Measurements from ENCODE around the gene MPST. TPM values are rescaled to one million over a fixed set of nuclear protein-coding genes. Genes with fewer than 3 reads are reported as not detected.

MPST gene
- total and polyA plus RNA-seq, 2 donors from 2014 or later: 44.4 to 167 TPM

- intact Hi-C loops (cut with DNase I): no loop called here
Measured at GRCh38 chr22:37045958-37046357, 26.4 kb downstream of the MPST start.

GRCh38 chr22:37046589-37046988, 27.0 kb downstream of the MPST start:
- no peaks in the 10 kb centered on the region for H3K4me1 ChIP-seq (ENCODE audit: control insufficient read depth in 2 of 3, insufficient read depth in 2 of 3, low read depth in 1 of 3, low read length in 3 of 3)
- FAIRE-seq: no peak
- no peak overlapping the region for H3K9ac ChIP-seq (ENCODE audit: low read length in 3 of 3)
- H3K4me3 ChIP-seq (ENCODE audit: low read length in 3 of 3): no peak overlapping the region
- no peaks in the 10 kb centered on the region for H3K9me3 ChIP-seq (ENCODE audit: control insufficient read depth in 2 of 3, insufficient read depth in 1 of 3, low read length in 3 of 3)
- intact Hi-C loops (cut with DNase I): no loop called here
- no peak for DNase-seq
- no peak overlapping the region for H3K27ac ChIP-seq (ENCODE audit: low read depth in 2 of 2, low read length in 2 of 2)
- H3K36me3 ChIP-seq (ENCODE audit: control insufficient read depth in 2 of 3, insufficient read depth in 3 of 3, low read length in 3 of 3): no peaks in the 10 kb centered on the region
- TF ChIP-seq, protein P1, sequence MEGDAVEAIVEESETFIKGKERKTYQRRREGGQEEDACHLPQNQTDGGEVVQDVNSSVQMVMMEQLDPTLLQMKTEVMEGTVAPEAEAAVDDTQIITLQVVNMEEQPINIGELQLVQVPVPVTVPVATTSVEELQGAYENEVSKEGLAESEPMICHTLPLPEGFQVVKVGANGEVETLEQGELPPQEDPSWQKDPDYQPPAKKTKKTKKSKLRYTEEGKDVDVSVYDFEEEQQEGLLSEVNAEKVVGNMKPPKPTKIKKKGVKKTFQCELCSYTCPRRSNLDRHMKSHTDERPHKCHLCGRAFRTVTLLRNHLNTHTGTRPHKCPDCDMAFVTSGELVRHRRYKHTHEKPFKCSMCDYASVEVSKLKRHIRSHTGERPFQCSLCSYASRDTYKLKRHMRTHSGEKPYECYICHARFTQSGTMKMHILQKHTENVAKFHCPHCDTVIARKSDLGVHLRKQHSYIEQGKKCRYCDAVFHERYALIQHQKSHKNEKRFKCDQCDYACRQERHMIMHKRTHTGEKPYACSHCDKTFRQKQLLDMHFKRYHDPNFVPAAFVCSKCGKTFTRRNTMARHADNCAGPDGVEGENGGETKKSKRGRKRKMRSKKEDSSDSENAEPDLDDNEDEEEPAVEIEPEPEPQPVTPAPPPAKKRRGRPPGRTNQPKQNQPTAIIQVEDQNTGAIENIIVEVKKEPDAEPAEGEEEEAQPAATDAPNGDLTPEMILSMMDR (IDR thresholded peaks at IDR 0.05; ENCODE audit: borderline replicate concordance, extremely low read depth, insufficient read depth): no peak
- H3K27me3 ChIP-seq (ENCODE audit: control insufficient read depth, insufficient read depth, low read length): no peaks in the 10 kb centered on the region

More at GRCh38 chr22:37045958-37046357, 26.4 kb downstream of the MPST start:
- TF ChIP-seq, protein P1 (IDR thresholded peaks at IDR 0.05; ENCODE audit: borderline replicate concordance, extremely low read depth, insufficient read depth): peak; percentile 25
- H3K36me3 ChIP-seq (ENCODE audit: control insufficient read depth in 2 of 3, insufficient read depth in 3 of 3, low read length in 3 of 3): no peaks in the 10 kb centered on the region
- FAIRE-seq (no peak), DNase-seq (no peak)
- no peaks in the 10 kb centered on the region for H3K4me1 ChIP-seq (ENCODE audit: control insufficient read depth in 2 of 3, insufficient read depth in 2 of 3, low read depth in 1 of 3, low read length in 3 of 3)
- H3K27ac ChIP-seq (ENCODE audit: low read depth in 2 of 2, low read length in 2 of 2): no peak overlapping the region
- H3K27me3 ChIP-seq (ENCODE audit: control insufficient read depth, insufficient read depth, low read length): no peaks in the 10 kb centered on the region
- H3K9ac ChIP-seq (ENCODE audit: low read length in 3 of 3): no peak overlapping the region
- H3K4me3 ChIP-seq (ENCODE audit: low read length in 3 of 3): no peak overlapping the region
- no peaks in the 10 kb centered on the region for H3K9me3 ChIP-seq (ENCODE audit: control insufficient read depth in 2 of 3, insufficient read depth in 1 of 3, low read length in 3 of 3)

DNA sequence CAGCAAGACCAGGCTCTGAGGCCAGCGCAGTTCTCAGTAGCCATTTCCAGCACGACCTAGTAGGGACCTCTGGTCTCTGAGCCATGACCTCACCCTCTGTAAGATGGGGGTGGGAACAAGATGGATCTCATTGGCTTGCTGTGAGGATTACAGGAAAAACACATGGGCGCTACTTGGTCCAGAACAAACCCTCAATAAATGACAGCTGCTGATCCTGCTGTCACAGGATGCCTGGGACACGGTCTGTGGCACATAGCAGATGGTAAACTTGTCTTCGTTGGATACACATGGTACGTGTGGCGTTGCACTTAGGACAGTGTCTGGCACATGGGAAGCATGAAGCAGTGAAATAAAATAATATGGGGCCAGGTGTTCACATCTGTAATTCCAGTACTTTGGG, 27.5 kb downstream of the MPST start:
- Histone ChIP-seq H3K4me1 (ENCODE audit: control insufficient read depth in 2 of 3, insufficient read depth in 2 of 3, low read depth in 1 of 3, low read length in 3 of 3) (peaks cover 0 to under 1% (median 0%) of the 10 kb centered on the region in 3 donors), H3K27me3 (ENCODE audit: control insufficient read depth, insufficient read depth, low read length) (no peaks in the 10 kb centered on the region), H3K36me3 (ENCODE audit: control insufficient read depth in 2 of 3, insufficient read depth in 3 of 3, low read length in 3 of 3) (no peaks in the 10 kb centered on the region), H3K9me3 (ENCODE audit: control insufficient read depth in 2 of 3, insufficient read depth in 1 of 3, low read length in 3 of 3) (no peaks in the 10 kb centered on the region), H3K4me3 (ENCODE audit: low read length in 3 of 3) (no peak overlapping the region), H3K9ac (ENCODE audit: low read length in 3 of 3) (no peak overlapping the region), H3K27ac (ENCODE audit: low read depth in 2 of 2, low read length in 2 of 2) (no peak overlapping the region)
- FAIRE-seq: no peak
- intact Hi-C loops (cut with DNase I): no loop called here
- DNase-seq: no peak
- TF ChIP-seq, protein P1 (IDR thresholded peaks at IDR 0.05; ENCODE audit: borderline replicate concordance, extremely low read depth, insufficient read depth): no peak

DNA sequence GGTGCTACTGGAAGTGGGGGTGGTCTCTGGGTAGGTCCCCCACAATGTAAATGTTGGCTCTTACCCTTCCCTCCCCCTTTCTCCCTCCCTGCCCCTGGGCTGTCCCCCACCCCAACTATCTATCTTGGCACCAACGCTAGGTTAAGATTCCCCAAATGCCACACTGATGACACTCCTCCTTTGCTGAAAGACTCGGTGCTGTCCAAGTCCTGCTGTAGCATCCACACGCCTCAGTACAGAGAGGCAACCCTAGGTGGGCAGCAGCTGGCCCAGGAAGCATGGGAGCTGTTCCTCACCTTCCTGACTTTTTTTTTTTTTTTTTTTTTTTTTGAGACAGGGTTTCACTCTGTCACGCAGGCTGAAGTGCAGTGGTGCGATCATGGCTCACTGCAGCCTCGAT, 28.6 kb downstream of the MPST start:
- intact Hi-C loops (cut with DNase I): no loop called here
- FAIRE-seq (no peak), DNase-seq (no peak)
- no peak overlapping the region for H3K27ac ChIP-seq (ENCODE audit: low read depth in 2 of 2, low read length in 2 of 2)
- H3K4me1 ChIP-seq (ENCODE audit: control insufficient read depth in 2 of 3, insufficient read depth in 2 of 3, low read depth in 1 of 3, low read length in 3 of 3): peaks cover 0 to 7% (median 0%) of the 10 kb centered on the region in 3 donors
- H3K4me3 ChIP-seq (ENCODE audit: low read length in 3 of 3): no peak overlapping the region
- no peak overlapping the region for H3K9ac ChIP-seq (ENCODE audit: low read length in 3 of 3)
- H3K9me3 ChIP-seq (ENCODE audit: control insufficient read depth in 2 of 3, insufficient read depth in 1 of 3, low read length in 3 of 3): no peaks in the 10 kb centered on the region
- no peaks in the 10 kb centered on the region for H3K36me3 ChIP-seq (ENCODE audit: control insufficient read depth in 2 of 3, insufficient read depth in 3 of 3, low read length in 3 of 3)
- TF ChIP-seq, protein P1 (IDR thresholded peaks at IDR 0.05; ENCODE audit: borderline replicate concordance, extremely low read depth, insufficient read depth): no peak
- no peaks in the 10 kb centered on the region for H3K27me3 ChIP-seq (ENCODE audit: control insufficient read depth, insufficient read depth, low read length)

Data from kidney (tissue), 14 donors.